BLaER1 (cell line): ENCODE measurements around the gene DKK1.

Source experiments
- H3K27ac ChIP-seq: shearing (Covaris generic); formaldehyde crosslinking; 2 replicates; pipeline ENCODE4 v1.8.1; 2022
- H3K27me3 ChIP-seq: shearing (Covaris generic); formaldehyde crosslinking; 2 replicates; pipeline ENCODE4 v1.8.1; 2022
- H3K36me3 ChIP-seq: shearing (Covaris generic); formaldehyde crosslinking; 2 replicates; pipeline ENCODE4 v1.8.1; 2022
- H3K4me1 ChIP-seq: shearing (Covaris generic); formaldehyde crosslinking; 2 replicates; pipeline ENCODE4 v1.8.1; 2022
- H3K4me2 ChIP-seq: shearing (Covaris generic); formaldehyde crosslinking; 2 replicates; pipeline ENCODE4 v1.8.1; 2022
- H3K4me3 ChIP-seq: shearing (Covaris generic); formaldehyde crosslinking; 2 replicates; pipeline ENCODE4 v1.8.1; 2022
- H3K9ac ChIP-seq: shearing (Covaris generic); formaldehyde crosslinking; 2 replicates; pipeline ENCODE4 v1.8.1; 2022
- H3K9me3 ChIP-seq: shearing (Covaris generic); formaldehyde crosslinking; 2 replicates; pipeline ENCODE4 v1.8.1; 2022
- H4K20me1 ChIP-seq: shearing (Covaris generic); formaldehyde crosslinking; 2 replicates; pipeline ENCODE4 v1.8.1; 2022
- Cebpa-rat ChIP-seq: shearing (Covaris generic); IDR thresholded peaks from 2 replicates; pipeline ENCODE4 v1.8.1; 2022

Gene DKK1

DNA sequence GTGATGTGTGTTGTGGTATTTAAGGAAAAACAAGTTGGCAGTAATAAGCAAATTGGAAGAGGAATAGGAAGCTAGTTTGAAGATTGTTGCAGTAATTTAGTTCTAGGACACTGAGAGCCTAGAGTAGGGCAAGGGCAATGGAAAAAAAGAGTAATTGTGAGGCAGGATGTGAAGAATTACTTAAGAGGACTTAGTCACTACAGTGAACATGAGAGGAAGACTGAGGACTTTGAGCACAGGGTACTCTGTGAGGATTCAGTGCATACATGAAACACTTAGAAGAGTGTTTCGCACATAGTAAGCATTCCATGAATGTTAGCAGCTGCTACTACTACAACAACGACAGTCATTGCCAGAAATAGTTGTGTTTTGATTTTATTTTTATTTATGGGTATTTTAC lies 30.9 kb upstream of the DKK1 start:
- H3K9ac ChIP-seq = no peak overlapping the region
- H3K9me3 ChIP-seq = peaks cover 5% of the 10 kb centered on the region
- H3K4me2 ChIP-seq = no peak overlapping the region
- H3K4me3 ChIP-seq = no peak overlapping the region
- no peak overlapping the region for H3K27ac ChIP-seq
- TF ChIP-seq Cebpa-rat = no peak
- H3K36me3 ChIP-seq = no peaks in the 10 kb centered on the region
- no peaks in the 10 kb centered on the region for H3K27me3 ChIP-seq
- H4K20me1 ChIP-seq = no peaks in the 10 kb centered on the region
- no peaks in the 10 kb centered on the region for H3K4me1 ChIP-seq

DNA sequence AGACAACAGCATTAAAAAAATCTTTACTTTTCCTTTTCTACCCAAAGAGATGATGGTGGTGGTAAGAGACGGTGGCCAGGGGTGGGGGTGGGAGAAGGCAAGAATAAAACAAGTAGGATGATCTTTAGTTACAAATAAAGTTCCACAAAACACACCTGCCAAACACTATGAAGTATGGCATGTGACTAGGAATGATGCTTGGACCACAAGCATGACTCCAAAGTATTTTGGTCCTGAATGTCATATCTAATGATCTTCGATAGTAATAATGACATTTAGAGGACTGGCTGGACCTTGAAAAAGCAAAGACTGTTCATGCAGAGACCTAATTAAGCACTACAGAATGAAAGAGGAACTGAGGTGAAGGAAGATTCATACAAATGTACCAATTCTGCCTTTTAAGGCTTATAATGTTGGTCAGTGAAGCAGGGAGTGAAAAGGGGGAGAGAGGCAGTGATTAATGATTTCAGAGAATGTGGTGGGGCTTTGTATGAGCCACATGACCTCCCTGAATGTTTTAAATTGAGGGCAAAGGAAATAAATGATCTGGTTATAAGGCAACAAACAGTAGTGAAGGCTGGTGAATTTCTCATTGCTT lies 29.6 kb upstream of the DKK1 start:
- H3K4me2 ChIP-seq = no peak overlapping the region
- H3K27me3 ChIP-seq = no peaks in the 10 kb centered on the region
- H3K36me3 ChIP-seq = no peaks in the 10 kb centered on the region
- no peaks in the 10 kb centered on the region for H3K9me3 ChIP-seq
- H3K27ac ChIP-seq = no peak overlapping the region
- H4K20me1 ChIP-seq = no peaks in the 10 kb centered on the region
- no peaks in the 10 kb centered on the region for H3K4me1 ChIP-seq
- H3K9ac ChIP-seq = no peak overlapping the region
- H3K4me3 ChIP-seq = no peak overlapping the region
- no peak for TF ChIP-seq Cebpa-rat

DNA sequence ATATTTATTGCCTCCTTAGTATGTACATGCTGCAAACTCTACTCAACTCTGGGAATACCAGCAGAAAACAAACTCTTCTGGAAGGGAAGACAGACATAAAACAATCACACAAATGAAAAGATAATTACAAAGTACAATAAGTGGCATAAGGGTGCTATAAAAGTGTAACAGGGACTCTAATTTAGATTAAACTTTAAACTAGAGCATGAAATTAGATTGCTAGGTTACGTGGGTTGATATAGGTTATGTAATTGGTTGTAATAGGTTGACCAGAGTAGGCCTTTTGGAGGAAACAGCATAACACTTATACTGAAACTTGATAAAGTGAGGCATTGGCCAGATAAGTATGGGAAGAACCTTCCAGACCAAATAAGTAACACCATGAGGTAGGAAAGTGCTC lies 26.2 kb upstream of the DKK1 start:
- Histone ChIP-seq H3K27me3 (no peaks in the 10 kb centered on the region), H3K9ac (no peak overlapping the region), H3K4me2 (no peak overlapping the region), H3K4me1 (no peaks in the 10 kb centered on the region), H3K4me3 (no peak overlapping the region), H3K36me3 (no peaks in the 10 kb centered on the region), H3K9me3 (no peaks in the 10 kb centered on the region), H4K20me1 (no peaks in the 10 kb centered on the region), H3K27ac (no peak overlapping the region)
- TF ChIP-seq Cebpa-rat = no peak

DNA sequence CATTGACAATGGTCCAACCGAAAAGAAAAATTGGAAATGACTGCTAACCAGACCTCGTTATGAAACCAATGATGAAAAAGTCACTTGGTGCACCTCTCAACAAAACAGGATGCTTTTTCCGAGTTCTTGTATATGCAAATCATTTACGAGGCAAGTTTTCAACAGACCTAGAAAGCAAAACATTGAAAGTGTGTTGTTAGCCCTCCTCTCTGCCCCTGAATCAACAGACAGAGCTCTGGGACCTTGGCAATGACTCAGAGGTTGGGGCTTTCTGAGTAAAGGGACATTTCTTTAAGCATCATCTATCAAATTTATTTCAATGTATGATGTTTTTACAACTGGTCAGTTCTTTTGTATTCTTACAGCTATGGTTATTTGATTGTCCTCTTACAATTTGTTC lies 16.3 kb upstream of the DKK1 start:
- no peaks in the 10 kb centered on the region for H4K20me1 ChIP-seq
- no peak overlapping the region for H3K4me3 ChIP-seq
- no peaks in the 10 kb centered on the region for H3K4me1 ChIP-seq
- H3K27me3 ChIP-seq = no peaks in the 10 kb centered on the region
- no peak overlapping the region for H3K27ac ChIP-seq
- H3K9ac ChIP-seq = no peak overlapping the region
- no peaks in the 10 kb centered on the region for H3K9me3 ChIP-seq
- TF ChIP-seq Cebpa-rat = no peak
- H3K36me3 ChIP-seq = no peaks in the 10 kb centered on the region
- no peak overlapping the region for H3K4me2 ChIP-seq

DNA sequence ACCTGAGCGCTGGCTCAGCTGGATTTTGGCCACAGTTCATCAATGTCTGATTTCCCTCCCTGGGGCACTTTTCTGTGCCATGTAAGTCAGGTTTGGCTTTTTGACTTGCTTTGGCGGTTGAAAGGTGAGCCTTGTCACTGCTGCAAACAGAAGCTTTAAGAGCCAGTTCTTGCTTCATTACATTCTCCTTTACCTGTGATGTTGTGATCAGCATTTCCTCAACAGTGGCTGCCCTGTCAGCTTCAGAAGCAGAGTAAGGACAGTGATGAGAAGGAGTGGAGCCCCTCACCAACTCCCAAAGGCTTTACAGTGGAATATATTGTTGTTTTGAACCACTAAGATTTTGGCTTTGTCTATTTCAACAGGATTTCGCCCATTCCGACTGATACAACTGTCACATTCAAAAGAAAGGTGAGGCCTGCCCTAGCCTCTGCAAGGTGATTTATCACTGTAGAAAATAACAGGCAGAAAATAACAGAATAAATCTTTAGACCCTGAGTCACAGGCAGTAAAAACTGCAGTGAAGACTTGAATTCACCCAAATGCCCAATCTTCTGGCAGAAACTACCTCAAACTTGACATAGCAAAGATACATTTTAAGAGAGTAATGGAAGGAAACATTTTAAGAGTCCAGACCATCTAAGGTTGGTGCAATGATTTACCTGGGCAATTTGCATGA lies 13.3 kb upstream of the DKK1 start:
- H3K4me1 ChIP-seq = no peaks in the 10 kb centered on the region
- H3K9me3 ChIP-seq = no peaks in the 10 kb centered on the region
- H3K4me3 ChIP-seq = no peak overlapping the region
- no peaks in the 10 kb centered on the region for H4K20me1 ChIP-seq
- H3K4me2 ChIP-seq = no peak overlapping the region
- H3K27ac ChIP-seq = no peak overlapping the region
- no peak overlapping the region for H3K9ac ChIP-seq
- no peak for TF ChIP-seq Cebpa-rat
- no peaks in the 10 kb centered on the region for H3K27me3 ChIP-seq
- no peaks in the 10 kb centered on the region for H3K36me3 ChIP-seq

DNA sequence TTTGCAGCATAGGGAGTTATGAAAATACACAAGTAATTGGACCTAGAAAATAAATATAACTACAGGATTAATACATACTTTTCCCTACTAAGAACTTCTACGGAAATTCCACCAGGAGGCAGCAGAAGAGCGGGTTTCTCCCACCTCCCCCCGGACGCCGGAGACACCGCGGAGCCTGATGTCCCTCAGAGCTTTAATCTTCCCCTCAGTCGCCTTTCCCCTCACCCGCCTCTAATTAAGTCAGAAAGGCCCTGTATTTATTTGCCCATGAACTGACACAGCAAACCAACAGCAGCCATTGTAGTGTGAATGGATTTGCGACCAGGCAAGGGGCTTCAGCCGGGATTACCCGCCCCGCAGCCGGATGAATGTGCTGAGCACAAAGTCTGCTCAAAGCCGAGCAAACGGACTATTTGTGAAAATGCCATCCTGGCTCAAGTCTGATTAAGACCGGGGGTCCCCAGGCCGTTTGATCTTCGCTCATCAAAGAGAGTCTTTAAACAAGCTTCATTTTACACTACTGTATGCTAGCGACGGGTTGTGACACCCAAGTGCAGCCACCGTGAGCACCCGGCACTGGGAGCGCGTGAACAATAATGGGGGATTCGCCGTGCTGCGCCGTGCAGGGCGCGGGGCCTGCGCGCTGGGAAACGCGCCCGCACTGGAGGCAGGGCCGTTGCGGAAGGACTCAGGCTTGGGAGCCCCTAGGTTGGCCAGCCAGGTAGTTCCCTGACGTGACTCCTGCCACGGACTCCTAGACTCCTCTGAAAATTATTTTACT lies 5.6 kb upstream of the DKK1 start:
- Histone ChIP-seq H3K9me3 (no peaks in the 10 kb centered on the region), H3K4me2 (peak overlapping the region; percentile 88), H4K20me1 (no peaks in the 10 kb centered on the region), H3K27me3 (peaks cover 18% of the 10 kb centered on the region), H3K4me3 (peak overlapping the region; percentile 63), H3K9ac (peak overlapping the region; percentile 39; the same call in 1 of the 2 replicates), H3K4me1 (peaks cover 7% of the 10 kb centered on the region), H3K36me3 (no peaks in the 10 kb centered on the region), H3K27ac (no peak overlapping the region)
- TF ChIP-seq Cebpa-rat = no peak

DNA sequence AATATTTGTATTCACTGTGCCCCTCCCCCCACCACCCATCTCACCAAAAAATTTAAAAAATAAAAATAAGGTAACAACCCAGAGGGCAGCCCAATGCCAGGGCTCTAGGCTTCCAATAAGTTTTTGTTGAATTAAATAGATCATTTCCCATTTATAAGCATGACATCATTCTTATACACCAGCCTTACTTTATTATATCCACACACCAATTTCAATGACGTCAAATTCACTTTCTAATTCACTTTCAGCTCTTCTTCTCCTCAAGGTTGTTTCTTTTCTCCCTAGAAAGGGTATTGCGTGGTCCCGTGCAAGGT lies 1.2 kb upstream of the DKK1 start:
- H3K27ac ChIP-seq = no peak overlapping the region
- H3K4me2 ChIP-seq = peak overlapping the region; percentile 93
- TF ChIP-seq Cebpa-rat = no peak
- no peaks in the 10 kb centered on the region for H4K20me1 ChIP-seq
- H3K9ac ChIP-seq = no peak overlapping the region
- peak overlapping the region; percentile 78 for H3K4me3 ChIP-seq
- no peaks in the 10 kb centered on the region for H3K36me3 ChIP-seq
- no peaks in the 10 kb centered on the region for H3K9me3 ChIP-seq
- peaks cover 27% of the 10 kb centered on the region for H3K4me1 ChIP-seq
- peaks cover 25% of the 10 kb centered on the region for H3K27me3 ChIP-seq

DNA sequence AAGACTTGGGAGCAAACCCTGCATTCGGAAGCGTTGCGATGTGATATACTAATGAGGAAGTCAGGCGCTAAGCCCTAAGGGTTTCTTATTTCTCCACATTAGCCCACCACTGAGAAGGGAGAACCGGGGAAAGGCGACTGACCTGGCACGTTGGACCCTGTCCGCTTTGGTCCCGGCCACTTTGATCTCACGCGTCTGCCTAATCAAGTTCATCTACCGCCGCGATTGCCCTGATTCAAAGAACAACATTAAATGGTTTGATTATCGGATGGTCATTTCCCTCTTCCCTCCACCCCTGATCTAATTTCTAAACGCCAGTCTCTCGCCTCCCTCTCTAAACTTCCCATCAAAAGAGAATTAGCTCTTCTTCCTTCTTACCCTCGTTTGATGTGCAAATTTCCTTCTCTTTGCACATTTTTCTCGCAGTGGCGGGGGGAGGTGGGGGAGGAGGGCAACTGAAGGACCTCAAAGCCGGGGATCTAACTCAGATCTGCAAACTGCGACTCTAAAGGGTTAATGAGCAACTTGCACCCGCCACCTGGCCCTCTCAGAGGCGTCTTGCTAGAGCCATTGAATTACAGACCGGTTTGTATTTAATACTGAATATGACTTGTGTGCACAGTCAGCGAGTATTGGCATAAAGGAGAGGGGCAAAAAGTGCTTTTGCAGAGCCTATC lies 687 bp upstream of the DKK1 start:
- Histone ChIP-seq H3K9me3 (no peaks in the 10 kb centered on the region), H4K20me1 (no peaks in the 10 kb centered on the region), H3K36me3 (no peaks in the 10 kb centered on the region), H3K4me1 (peaks cover 32% of the 10 kb centered on the region), H3K4me2 (peak overlapping the region; percentile 93), H3K9ac (peak overlapping the region; percentile 74), H3K4me3 (peak overlapping the region; percentile 78), H3K27ac (no peak overlapping the region), H3K27me3 (peaks cover 25% of the 10 kb centered on the region)
- TF ChIP-seq Cebpa-rat = no peak

DNA sequence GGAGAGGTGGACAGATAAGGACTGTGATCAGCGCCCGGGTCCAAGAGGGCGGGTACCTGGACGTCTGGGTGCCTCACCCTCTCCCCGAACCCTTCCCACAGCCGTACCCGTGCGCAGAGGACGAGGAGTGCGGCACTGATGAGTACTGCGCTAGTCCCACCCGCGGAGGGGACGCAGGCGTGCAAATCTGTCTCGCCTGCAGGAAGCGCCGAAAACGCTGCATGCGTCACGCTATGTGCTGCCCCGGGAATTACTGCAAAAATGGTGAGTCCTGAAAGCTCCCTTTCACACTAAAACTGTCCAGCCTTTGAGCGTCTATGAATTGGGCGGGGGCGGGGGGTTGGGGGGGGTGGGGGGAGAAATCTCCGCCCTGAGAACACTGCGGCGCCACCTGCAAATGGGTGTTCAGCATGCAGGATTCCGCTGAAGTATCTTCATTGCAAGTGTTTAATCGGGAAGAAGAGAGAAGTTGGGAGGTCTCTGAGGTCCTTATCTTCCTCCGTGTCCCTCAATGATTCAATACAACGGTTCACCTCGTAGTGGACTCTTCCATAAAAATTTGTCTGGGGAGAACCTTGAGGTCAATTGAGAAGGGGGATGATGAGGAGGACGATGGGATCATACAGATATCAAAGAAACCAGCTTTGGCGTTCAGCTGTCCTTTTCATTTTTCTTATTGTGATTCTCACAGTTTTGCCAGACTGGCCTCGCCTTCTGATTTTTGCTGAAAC lies 906 bp downstream of the DKK1 start:
- Histone ChIP-seq H4K20me1 (no peaks in the 10 kb centered on the region), H3K4me3 (peak overlapping the region; percentile 78), H3K9me3 (no peaks in the 10 kb centered on the region), H3K27me3 (peaks cover 12% of the 10 kb centered on the region; the same call in 1 of the 2 replicates), H3K9ac (peak overlapping the region; percentile 74; the same call in 1 of the 2 replicates), H3K4me2 (peak overlapping the region; percentile 93), H3K27ac (no peak overlapping the region; the same call in 1 of the 2 replicates), H3K36me3 (no peaks in the 10 kb centered on the region), H3K4me1 (peaks cover 34% of the 10 kb centered on the region)
- TF ChIP-seq Cebpa-rat = no peak
